ENCODE results near the gene NEURL1. TPM values are rescaled to one million over a fixed set of nuclear protein-coding genes. Genes with fewer than 3 reads are reported as not detected.
"Not testable (repeated sequence)": the region's sequence is repeated elsewhere in the genome, so short reads cannot be mapped to it uniquely, and the experiment has no call there.

NEURL1 gene
- total RNA-seq, 4 donors from 2014 or later = 67.6 to 147 (median 110) TPM

DNA sequence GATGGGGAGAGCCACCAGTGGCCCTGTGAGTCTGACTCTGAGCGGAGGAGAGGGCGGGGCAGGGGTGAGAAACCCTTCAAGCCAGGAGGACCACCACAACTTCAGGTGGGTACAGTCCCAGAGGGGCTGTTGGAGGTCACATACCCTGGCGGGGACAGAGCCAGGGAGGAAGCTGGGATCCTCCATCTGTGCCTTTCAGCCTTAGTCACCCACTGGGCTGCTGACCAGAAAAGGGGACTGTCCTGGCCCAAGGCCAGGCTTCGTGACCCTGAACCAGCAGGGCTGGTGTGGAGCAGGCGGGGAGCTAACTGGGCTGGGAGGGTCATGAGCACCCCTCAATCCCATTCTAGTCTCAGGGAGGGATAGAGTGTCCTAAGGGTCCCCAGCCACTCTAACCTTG lies 13.0 kb upstream of the NEURL1 start:
- Histone ChIP-seq H3K4me1 (no peaks in the 10 kb centered on the region), H3K4me3 (no peak overlapping the region), H3K27me3 (no peaks in the 10 kb centered on the region), H3K9me3 (no peaks in the 10 kb centered on the region), H3K36me3 (no peaks in the 10 kb centered on the region), H3K27ac (no peak overlapping the region)
- DNase-seq (no peak), ATAC-seq (no peak)
- intact Hi-C loops (cut with DNase I; ENCODE audit: low total_unique reads) = loop anchor here (5.0 kb wide), 1 partner anchor 112 kb away; no protein-coding TSS in a partner anchor
- no peak for TF ChIP-seq POLR2A (IDR thresholded peaks at IDR 0.05)
- TF ChIP-seq, protein P1, sequence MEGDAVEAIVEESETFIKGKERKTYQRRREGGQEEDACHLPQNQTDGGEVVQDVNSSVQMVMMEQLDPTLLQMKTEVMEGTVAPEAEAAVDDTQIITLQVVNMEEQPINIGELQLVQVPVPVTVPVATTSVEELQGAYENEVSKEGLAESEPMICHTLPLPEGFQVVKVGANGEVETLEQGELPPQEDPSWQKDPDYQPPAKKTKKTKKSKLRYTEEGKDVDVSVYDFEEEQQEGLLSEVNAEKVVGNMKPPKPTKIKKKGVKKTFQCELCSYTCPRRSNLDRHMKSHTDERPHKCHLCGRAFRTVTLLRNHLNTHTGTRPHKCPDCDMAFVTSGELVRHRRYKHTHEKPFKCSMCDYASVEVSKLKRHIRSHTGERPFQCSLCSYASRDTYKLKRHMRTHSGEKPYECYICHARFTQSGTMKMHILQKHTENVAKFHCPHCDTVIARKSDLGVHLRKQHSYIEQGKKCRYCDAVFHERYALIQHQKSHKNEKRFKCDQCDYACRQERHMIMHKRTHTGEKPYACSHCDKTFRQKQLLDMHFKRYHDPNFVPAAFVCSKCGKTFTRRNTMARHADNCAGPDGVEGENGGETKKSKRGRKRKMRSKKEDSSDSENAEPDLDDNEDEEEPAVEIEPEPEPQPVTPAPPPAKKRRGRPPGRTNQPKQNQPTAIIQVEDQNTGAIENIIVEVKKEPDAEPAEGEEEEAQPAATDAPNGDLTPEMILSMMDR (IDR thresholded peaks at IDR 0.05 in 4 of 5, conservative IDR thresholded peaks at IDR 0.05 in 1 of 5) = no peak
- in situ Hi-C loops (cut with MboI; ENCODE audit: low sequenced_read_pairs in 4 of 4) = loop anchor here in 3 of 4 donors (5.0 to 10.0 kb wide), 3 partner anchors 56 to 66 kb away; no protein-coding TSS in a partner anchor

DNA sequence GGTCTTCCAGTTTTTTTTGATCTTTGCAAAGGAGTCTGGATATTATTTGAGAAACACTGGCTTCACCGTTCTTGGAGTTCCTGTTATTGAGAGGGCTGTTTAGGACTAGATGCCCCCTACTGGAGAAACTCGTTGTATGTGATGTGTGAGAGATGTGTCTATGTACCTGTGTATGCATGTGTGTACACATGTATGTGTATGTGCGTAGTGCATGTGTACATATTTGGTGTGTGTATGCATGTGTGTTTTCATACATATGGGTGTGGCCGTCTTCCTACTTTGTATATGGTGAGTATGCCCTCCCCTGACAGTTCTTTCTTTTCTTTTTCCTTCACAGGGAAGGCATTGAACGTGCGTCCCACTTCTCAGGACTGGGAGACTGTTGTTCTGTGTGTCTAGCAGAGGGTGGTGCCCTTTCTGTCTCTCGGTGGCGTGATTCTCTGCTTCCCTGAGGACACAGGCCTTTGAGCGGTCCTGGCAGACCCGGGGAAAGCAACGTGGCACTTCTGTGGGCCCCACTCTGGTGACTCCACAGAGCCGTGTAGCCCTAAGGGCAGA lies 11.5 kb upstream of the NEURL1 start:
- H3K4me3 ChIP-seq = no peak overlapping the region
- TF ChIP-seq POLR2A (IDR thresholded peaks at IDR 0.05) = no peak
- TF ChIP-seq, protein P1 (IDR thresholded peaks at IDR 0.05 in 4 of 5, conservative IDR thresholded peaks at IDR 0.05 in 1 of 5) = peak; percentile 22 to 57 (median 45)
- no peaks in the 10 kb centered on the region for H3K9me3 ChIP-seq
- DNase-seq (no peak), ATAC-seq (peak; percentile 67 to 75)
- intact Hi-C loops (cut with DNase I; ENCODE audit: low total_unique reads) (loop anchor here (1.0 to 5.0 kb wide), 2 partner anchors 65 to 110 kb away; no protein-coding TSS in a partner anchor), in situ Hi-C loops (cut with MboI; ENCODE audit: low sequenced_read_pairs in 4 of 4) (loop anchor here in 3 of 4 donors (5.0 to 10.0 kb wide), 3 partner anchors 57 to 67 kb away; no protein-coding TSS in a partner anchor)
- no peak overlapping the region for H3K27ac ChIP-seq
- H3K36me3 ChIP-seq = no peaks in the 10 kb centered on the region
- no peaks in the 10 kb centered on the region for H3K4me1 ChIP-seq
- H3K27me3 ChIP-seq = no peaks in the 10 kb centered on the region

DNA sequence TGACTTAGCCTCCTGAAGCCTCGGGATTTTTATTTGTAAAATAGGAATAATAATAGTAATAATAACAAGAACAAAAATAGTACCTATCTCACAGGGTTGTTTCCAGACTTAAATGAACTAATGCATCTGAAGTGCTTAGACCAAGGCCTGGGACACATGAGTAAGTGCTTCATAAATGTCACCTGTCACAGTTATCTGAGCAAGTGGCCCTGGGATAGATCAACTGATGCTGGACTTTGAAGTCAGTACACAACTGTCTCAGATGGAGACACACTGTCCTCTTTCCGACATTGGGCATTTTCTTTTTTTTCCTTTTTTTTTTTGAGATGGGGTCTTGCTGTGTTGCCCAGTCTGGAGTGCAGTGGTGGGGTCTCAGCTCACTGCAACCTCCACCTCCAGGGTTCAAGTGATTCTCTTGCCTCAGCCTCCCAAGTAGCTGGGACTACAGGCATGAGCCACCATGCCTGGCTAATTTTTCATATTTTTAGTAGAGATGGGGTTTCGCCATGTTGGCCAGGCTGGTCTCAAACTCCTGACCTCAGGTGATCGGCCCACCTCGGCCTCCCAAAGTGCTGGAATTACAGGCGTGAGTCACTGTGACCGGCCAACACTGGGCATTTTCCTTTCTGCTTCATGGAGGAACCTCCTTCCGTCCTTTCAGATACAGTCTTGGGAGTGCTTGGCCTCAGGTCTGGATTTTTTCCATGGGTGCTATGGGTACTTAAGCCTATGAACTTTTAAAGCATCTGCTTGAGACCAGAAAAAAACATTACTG lies 6.7 kb upstream of the NEURL1 start:
- H3K9me3 ChIP-seq; H3K36me3 ChIP-seq; H3K27ac ChIP-seq; DNase-seq; H3K4me3 ChIP-seq; H3K4me1 ChIP-seq; H3K27me3 ChIP-seq; intact Hi-C loops (cut with DNase I; ENCODE audit: low total_unique reads); ATAC-seq: not testable (repeated sequence)
- in situ Hi-C loops (cut with MboI; ENCODE audit: low sequenced_read_pairs in 4 of 4) = loop anchor here in 3 of 4 donors (5.0 to 10.0 kb wide), 3 partner anchors 62 to 72 kb away; no protein-coding TSS in a partner anchor

DNA sequence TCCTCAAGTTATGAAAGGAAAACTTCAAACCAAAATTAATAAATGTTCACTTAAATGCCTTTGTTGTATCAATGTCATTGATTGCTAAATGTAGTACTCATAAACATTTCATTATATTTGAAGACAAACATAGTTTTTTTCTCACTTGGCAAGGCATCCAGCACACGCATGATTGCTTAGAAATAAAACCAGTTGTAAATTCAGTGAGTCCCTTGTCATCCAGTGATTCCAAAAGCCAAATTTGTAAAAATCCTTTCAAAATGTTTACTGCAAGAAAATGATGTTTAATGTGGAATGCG lies 6.1 kb upstream of the NEURL1 start:
- Histone ChIP-seq H3K36me3 (no peaks in the 10 kb centered on the region), H3K27ac (no peak overlapping the region), H3K4me3 (no peak overlapping the region), H3K4me1 (no peaks in the 10 kb centered on the region), H3K9me3 (no peaks in the 10 kb centered on the region), H3K27me3 (no peaks in the 10 kb centered on the region)
- TF ChIP-seq, protein P1 (IDR thresholded peaks at IDR 0.05 in 4 of 5, conservative IDR thresholded peaks at IDR 0.05 in 1 of 5) = no peak
- TF ChIP-seq POLR2A (IDR thresholded peaks at IDR 0.05) = no peak
- in situ Hi-C loops (cut with MboI; ENCODE audit: low sequenced_read_pairs in 4 of 4) (loop anchor here in 3 of 4 donors (5.0 to 10.0 kb wide), 3 partner anchors 63 to 73 kb away; no protein-coding TSS in a partner anchor), intact Hi-C loops (cut with DNase I; ENCODE audit: low total_unique reads) (no loop called here)
- no peak for ATAC-seq
- DNase-seq = no peak

DNA sequence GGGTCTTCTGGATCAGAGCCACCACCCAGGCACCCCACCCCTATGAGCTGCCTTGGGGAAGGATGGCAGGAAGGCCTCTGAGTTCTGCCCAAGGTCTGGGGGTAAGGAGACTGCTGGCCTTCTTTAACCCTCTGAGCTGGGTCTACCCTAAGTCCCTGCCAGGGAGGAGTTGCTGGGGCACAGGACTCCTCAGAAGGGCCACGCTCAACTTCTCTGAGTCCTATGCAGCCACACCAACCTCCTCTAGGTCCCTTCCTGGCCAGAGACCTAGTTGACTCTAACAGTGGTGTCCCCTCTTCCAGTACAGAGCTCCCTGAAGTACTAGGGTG lies 2.6 kb upstream of the NEURL1 start:
- H3K4me1 ChIP-seq = peaks cover 0 to 8% of the 10 kb centered on the region in 2 donors
- no peaks in the 10 kb centered on the region for H3K36me3 ChIP-seq
- H3K4me3 ChIP-seq = no peak overlapping the region
- ATAC-seq (no peak), DNase-seq (no peak)
- TF ChIP-seq POLR2A (IDR thresholded peaks at IDR 0.05) = no peak
- TF ChIP-seq, protein P1 (IDR thresholded peaks at IDR 0.05 in 4 of 5, conservative IDR thresholded peaks at IDR 0.05 in 1 of 5) = no peak
- H3K27me3 ChIP-seq = peaks cover 13 to 15% (median 13%) of the 10 kb centered on the region in 3 donors
- intact Hi-C loops (cut with DNase I; ENCODE audit: low total_unique reads) (no loop called here), in situ Hi-C loops (cut with MboI; ENCODE audit: low sequenced_read_pairs in 4 of 4) (no loop called here)
- no peak overlapping the region for H3K27ac ChIP-seq
- no peaks in the 10 kb centered on the region for H3K9me3 ChIP-seq
